LNCaP clone FGC (cell line): ENCODE measurements around the gene IGFBP5.

Source experiments
- DNase-seq: peaks from one replicate; pipeline ENCODE4 v3.0.0-alpha.2; 2011; ENCODE audit warnings: low read depth
- H3K4me3 ChIP-seq: 2 replicates; pipeline ENCODE4 v1.5.1; 2011; ENCODE audit warnings: mild to moderate bottlenecking, low read depth, low read length, control low read depth
- TF ChIP-seq, protein P1 (sequence below): IDR thresholded peaks from 2 replicates; pipeline ENCODE4 v1.5.1; 2012; ENCODE audit warnings: mild to moderate bottlenecking; ENCODE audit not compliant: control insufficient read depth, insufficient read depth; ENCODE audit errors: extremely low read depth

Gene IGFBP5

DNA sequence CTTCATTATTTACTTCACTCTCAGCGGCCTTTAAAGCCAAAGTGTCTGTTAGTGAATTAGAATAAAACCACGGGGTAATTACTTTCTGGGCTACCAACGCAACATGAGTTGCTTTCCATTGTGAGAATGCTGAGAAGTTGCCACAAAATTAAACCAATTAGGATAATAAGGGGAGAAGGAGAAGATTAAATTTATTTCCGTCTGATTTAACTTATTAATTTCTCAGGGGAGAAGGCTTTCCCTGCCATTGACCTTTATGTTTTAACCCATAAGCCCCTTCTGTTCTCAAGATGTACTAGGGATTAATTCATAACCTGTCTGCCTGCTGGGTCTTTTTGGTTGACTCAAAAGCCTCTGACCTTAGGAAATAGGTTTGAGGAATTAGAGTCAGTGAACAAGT lies 42.3 kb upstream of the IGFBP5 start:
- TF ChIP-seq, protein P1, sequence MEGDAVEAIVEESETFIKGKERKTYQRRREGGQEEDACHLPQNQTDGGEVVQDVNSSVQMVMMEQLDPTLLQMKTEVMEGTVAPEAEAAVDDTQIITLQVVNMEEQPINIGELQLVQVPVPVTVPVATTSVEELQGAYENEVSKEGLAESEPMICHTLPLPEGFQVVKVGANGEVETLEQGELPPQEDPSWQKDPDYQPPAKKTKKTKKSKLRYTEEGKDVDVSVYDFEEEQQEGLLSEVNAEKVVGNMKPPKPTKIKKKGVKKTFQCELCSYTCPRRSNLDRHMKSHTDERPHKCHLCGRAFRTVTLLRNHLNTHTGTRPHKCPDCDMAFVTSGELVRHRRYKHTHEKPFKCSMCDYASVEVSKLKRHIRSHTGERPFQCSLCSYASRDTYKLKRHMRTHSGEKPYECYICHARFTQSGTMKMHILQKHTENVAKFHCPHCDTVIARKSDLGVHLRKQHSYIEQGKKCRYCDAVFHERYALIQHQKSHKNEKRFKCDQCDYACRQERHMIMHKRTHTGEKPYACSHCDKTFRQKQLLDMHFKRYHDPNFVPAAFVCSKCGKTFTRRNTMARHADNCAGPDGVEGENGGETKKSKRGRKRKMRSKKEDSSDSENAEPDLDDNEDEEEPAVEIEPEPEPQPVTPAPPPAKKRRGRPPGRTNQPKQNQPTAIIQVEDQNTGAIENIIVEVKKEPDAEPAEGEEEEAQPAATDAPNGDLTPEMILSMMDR, result no peak
- DNase-seq, result no peak
- H3K4me3 ChIP-seq, result no peak overlapping the region

DNA sequence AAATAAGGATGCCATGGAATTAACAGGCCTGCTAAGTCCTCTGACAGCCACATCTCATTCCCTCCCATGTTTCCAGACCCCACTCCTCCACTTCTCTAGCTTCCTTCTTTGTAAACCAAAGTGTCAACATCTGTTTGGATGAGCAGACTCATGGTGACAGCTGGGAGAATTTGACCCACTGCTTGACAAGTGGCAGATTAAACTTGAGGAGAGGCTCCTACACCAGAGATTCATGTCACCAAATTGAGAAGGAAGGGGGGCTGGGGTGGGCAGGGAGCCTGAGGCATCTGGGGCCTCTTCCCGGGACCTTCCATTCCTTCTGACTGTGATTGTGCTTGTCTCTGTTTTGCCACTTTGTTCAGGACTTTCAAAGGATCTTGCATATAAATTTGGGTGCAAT lies 41.0 kb upstream of the IGFBP5 start:
- DNase-seq, result no peak
- H3K4me3 ChIP-seq, result no peak overlapping the region
- TF ChIP-seq, protein P1, result no peak

DNA sequence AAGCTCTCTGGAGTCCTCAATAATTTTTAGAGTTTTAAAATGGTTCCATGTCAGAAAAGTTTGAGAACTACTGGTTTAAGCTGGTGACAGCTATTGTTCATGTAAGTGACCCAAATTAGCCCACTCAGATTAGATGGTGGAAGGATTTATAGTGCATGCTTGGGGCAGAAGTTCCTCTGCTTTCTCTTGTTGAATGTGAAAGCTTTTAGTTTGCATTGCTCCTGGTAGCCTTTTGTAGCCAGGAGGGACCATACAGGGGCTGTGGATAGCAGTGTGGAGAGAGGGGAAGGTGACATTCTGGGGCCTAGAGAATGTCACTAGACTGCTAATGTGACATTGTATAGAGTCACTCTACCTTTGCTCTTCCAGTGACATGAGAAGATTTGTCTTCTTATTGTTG lies 40.3 kb upstream of the IGFBP5 start:
- H3K4me3 ChIP-seq, result no peak overlapping the region
- no peak for DNase-seq
- TF ChIP-seq, protein P1, result no peak

DNA sequence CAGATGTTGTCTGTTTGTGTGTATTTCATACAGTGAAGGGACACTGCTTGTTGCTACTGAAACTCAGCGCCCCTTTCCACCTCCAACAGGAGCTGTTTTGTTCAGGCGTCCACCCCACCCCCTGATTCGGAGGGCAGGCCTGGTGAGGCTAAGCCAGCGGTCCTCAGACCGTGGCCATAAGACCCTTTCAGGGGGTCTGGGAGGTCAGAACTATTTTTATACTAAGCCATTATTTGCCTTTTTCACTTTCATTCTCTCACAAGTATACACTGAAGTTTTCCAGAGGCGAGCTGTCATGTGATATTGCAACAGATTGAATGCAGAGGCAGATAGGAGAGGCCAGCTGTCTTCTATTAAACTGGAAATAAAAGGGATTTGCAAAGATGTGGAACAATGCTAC lies 39.7 kb upstream of the IGFBP5 start:
- DNase-seq, result no peak
- no peak overlapping the region for H3K4me3 ChIP-seq
- TF ChIP-seq, protein P1, result no peak

DNA sequence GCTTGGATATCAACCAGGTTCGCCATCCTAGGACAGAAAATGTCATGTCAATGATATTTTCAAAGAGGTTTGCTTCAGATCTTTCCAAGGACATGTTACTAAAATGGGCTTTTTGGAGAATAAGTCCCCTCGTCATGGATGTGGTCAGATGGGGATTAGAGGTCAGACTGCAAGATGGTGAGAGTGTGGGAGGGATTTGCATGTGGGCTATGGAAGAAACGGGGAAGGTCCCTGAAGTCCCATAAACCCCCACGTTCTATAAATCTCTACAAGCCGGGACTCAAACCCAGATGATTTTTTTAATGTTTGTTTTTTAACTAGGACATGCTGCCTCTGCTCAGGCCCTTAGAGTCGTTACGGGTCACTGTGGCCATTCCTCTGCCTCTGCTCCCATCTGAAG lies 37.7 kb upstream of the IGFBP5 start:
- TF ChIP-seq, protein P1, result no peak
- no peak for DNase-seq

DNA sequence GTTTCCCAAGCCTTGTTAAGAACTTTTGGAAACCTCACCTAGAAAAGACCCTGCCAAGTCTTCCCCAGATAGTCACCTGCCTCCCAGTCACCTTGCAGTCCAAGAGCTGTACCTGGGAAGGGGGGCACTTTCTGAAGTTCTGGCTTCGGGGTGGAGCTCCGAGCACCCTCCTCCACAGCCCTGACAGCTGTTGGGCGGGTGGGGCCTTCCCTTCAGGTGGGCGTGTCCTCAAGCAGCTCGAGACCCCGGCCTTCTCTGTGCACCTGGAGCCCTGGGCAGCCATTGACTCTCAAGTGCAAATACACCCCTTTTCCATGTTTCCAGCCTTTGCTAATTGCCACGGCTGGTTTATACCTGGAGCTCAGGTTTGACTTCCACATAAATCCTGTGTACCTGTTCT lies 37.0 kb upstream of the IGFBP5 start:
- H3K4me3 ChIP-seq, result no peak overlapping the region
- TF ChIP-seq, protein P1, result no peak
- no peak for DNase-seq

More for the DNA sequence above, 37.7 kb upstream of the IGFBP5 start:
- H3K4me3 ChIP-seq, result no peak overlapping the region

DNA sequence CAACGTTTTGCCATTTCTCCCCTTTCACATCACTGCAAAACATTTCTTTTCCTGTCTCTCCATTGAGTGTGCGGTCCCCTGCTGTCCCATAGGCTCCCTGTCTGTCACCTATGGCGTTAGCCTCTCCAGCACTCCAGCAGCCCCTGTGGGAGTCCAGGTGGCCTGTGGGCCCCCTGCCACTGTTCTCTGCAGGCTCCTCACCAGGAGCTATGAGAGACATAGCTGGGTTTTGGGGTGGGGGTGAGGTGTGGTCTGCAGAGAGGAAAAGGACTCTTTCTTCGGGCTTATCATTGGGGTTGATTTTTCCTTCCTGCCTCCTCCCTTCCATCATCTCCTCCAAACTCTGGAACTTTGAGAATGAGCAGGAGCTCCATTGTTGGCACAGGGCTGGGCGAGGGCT lies 36.1 kb upstream of the IGFBP5 start:
- DNase-seq, result no peak
- H3K4me3 ChIP-seq, result no peak overlapping the region
- TF ChIP-seq, protein P1, result no peak
